HCT116 (cell line): ENCODE data around the gene MRPS34. TPM values are rescaled to one million over a fixed set of nuclear protein-coding genes. Genes with fewer than 3 reads are reported as not detected.

Source experiments
- ATAC-seq: fragments of 200-7000 bp; cut with Tn5 transposase; 2 replicates; pipeline ENCODE4 v1.9.1; 2020; ENCODE audit warnings: mild to moderate bottlenecking, moderate library complexity
- BruUV-seq: library from RNA; stranded (reverse); fragments of 400-500 nt; replicated peaks from 2 replicates; lab custom pipeline; 2021; lab: Mats Ljungman, UMichigan
- CTCF ChIA-PET: fragments of 300-600 bp; sonication (Branson Sonifier 250); formaldehyde crosslinking; loops from one replicate; lab custom pipeline; 2021; ENCODE audit warnings: antibody characterized with exemption; lab: Charles Lee
- POLR2A ChIA-PET: fragments of 300-600, 350-600 bp; sonication (Branson Sonifier 250); formaldehyde crosslinking; loops from one replicate; lab custom pipeline; 2021; ENCODE audit warnings: antibody characterized with exemption; lab: Charles Lee
- RAD21 ChIA-PET, 2 experiments: fragments of 300-600 bp; sonication (Branson Sonifier 250); formaldehyde crosslinking; loops; one replicate each; lab custom pipeline; 2023; ENCODE audit warnings: low total read pairs in 2 of 2; ENCODE audit not compliant: uncharacterized antibody in 2 of 2, unreplicated experiment in 2 of 2, low non-redundant PET in 1 of 2; lab: Charles Lee
- DNase-seq: peaks from one replicate; pipeline ENCODE4 v3.0.0-alpha.2; 2010; ENCODE audit warnings: low read depth, low spot score
- H2AFZ ChIP-seq: fragments of 200-600 bp; shearing (Covaris generic), sonication (generic); 2 replicates; pipeline ENCODE4 v1.6.1; 2017; ENCODE audit warnings: low read depth, mixed run types, mixed read lengths, antibody characterized with exemption, low read length; ENCODE audit not compliant: poor library complexity, severe bottlenecking
- H3K27ac ChIP-seq: 2 replicates; pipeline ENCODE4 v1.5.1; 2012; ENCODE audit warnings: low read depth, low read length
- H3K27me3 ChIP-seq: fragments of 200-600 bp; sonication (generic); 2 replicates; pipeline ENCODE4 v1.6.1; 2016; ENCODE audit warnings: mixed run types, low read length, mixed read lengths; ENCODE audit not compliant: insufficient read depth
- H3K36me3 ChIP-seq, 2 experiments: fragments of 200-500 bp in 1 of 2; fragments of 200-600 bp in 1 of 2; sonication (Bioruptor generic) in 1 of 2; sonication (generic) in 1 of 2; 2 replicates each; pipeline versions ENCODE4 v1.5.1 to v1.6.1; 2014 to 2016; ENCODE audit warnings: low read length in 2 of 2, inconsistent platforms in 1 of 2, mixed read lengths in 1 of 2, mixed run types in 1 of 2; ENCODE audit not compliant: insufficient read depth in 2 of 2, control insufficient read depth in 1 of 2
- H3K4me1 ChIP-seq, 2 experiments: fragments of 200-600 bp in 1 of 2; sonication (generic) in 1 of 2; 2 replicates each; pipeline versions ENCODE4 v1.5.1 to v1.6.1; 2012 to 2017; ENCODE audit warnings: low read length in 2 of 2, inconsistent platforms in 1 of 2, mild to moderate bottlenecking in 1 of 2, mixed read lengths in 1 of 2, mixed run types in 1 of 2, moderate library complexity in 1 of 2; ENCODE audit not compliant: insufficient read depth in 2 of 2, control insufficient read depth in 1 of 2
- H3K4me2 ChIP-seq: fragments of 200-600 bp; sonication (generic); 2 replicates; pipeline ENCODE4 v1.6.1; 2017; ENCODE audit warnings: mixed run types, low read length, mixed read lengths
- H3K4me3 ChIP-seq, 2 experiments: fragments of 200-600 bp in 1 of 2; sonication (generic) in 1 of 2; replicated peaks in 1 of 2; 2 replicates each; pipeline ENCODE4 v1.5.1; 2011 to 2016; ENCODE audit warnings: low read length in 2 of 2, control low read depth in 1 of 2, low read depth in 1 of 2, mild to moderate bottlenecking in 1 of 2, mixed read lengths in 1 of 2, mixed run types in 1 of 2
- H3K79me2 ChIP-seq: fragments of 200-600 bp; sonication (generic); 2 replicates; pipeline ENCODE4 v1.6.1; 2017; ENCODE audit warnings: mild to moderate bottlenecking, mixed run types, low read length, moderate library complexity, mixed read lengths; ENCODE audit not compliant: insufficient read depth
- H3K9ac ChIP-seq: fragments of 200-600 bp; sonication (generic); 2 replicates; pipeline ENCODE4 v1.6.1; 2016; ENCODE audit warnings: low read length, mixed read lengths
- H3K9me2 ChIP-seq: fragments of 200-600 bp; sonication (generic), shearing (Covaris generic); 2 replicates; pipeline ENCODE4 v1.6.1; 2017; ENCODE audit warnings: mixed run types, mild to moderate bottlenecking, moderate library complexity; ENCODE audit not compliant: insufficient read depth
- H3K9me3 ChIP-seq, 2 experiments: fragments of 200-500 bp in 1 of 2; fragments of 200-600 bp in 1 of 2; sonication (Bioruptor generic) in 1 of 2; sonication (generic) in 1 of 2; 2 replicates each; pipeline ENCODE4 v1.6.1; 2014 to 2017; ENCODE audit warnings: low read length in 2 of 2, mixed read lengths in 2 of 2, inconsistent platforms in 1 of 2, low read depth in 1 of 2, mild to moderate bottlenecking in 1 of 2, mixed run types in 1 of 2, moderate library complexity in 1 of 2; ENCODE audit not compliant: control insufficient read depth in 1 of 2, insufficient read depth in 1 of 2
- H4K20me1 ChIP-seq: fragments of 200-600 bp; sonication (generic), shearing (Covaris generic); 2 replicates; pipeline ENCODE4 v1.6.1; 2017; ENCODE audit warnings: mixed run types, mild to moderate bottlenecking, moderate library complexity; ENCODE audit not compliant: insufficient read depth
- ATF3 ChIP-seq: IDR thresholded peaks from 2 replicates; pipeline ENCODE4 v1.6.1; 2012
- CBX3 ChIP-seq: IDR thresholded peaks from 2 replicates; pipeline ENCODE4 v1.6.1; 2012; ENCODE audit warnings: low read depth
- CEBPB ChIP-seq: IDR thresholded peaks from 2 replicates; pipeline ENCODE4 v1.6.1; 2012; ENCODE audit warnings: low read depth
- CTCF ChIP-seq, 3 experiments: fragments of 200-600 bp in 1 of 3; sonication (generic) in 1 of 3; IDR thresholded peaks in 2 of 3; conservative IDR thresholded peaks in 1 of 3; 2 replicates each; pipeline ENCODE4 v1.5.1; 2012 to 2017; ENCODE audit warnings: low read depth in 2 of 3, low read length in 2 of 3, antibody characterized with exemption in 1 of 3, borderline replicate concordance in 1 of 3, control low read depth in 1 of 3, mild to moderate bottlenecking in 1 of 3, mixed read lengths in 1 of 3, mixed run types in 1 of 3, moderate library complexity in 1 of 3; ENCODE audit not compliant: insufficient read depth in 1 of 3
- EZH2 ChIP-seq: fragments of 200-600 bp; sonication (generic); IDR thresholded peaks from 2 replicates; pipeline ENCODE4 v1.6.1; 2017; ENCODE audit warnings: antibody characterized with exemption, mixed run types
- FOSL1 ChIP-seq: IDR thresholded peaks from 2 replicates; pipeline ENCODE4 v1.6.1; 2012; ENCODE audit warnings: low read depth
- POLR2AphosphoS5 ChIP-seq: IDR thresholded peaks from 2 replicates; pipeline ENCODE4 v1.6.1; 2011; ENCODE audit warnings: mild to moderate bottlenecking, low read depth, low read length, moderate library complexity
- SRF ChIP-seq: IDR thresholded peaks from 2 replicates; pipeline ENCODE4 v1.6.1; 2012; ENCODE audit warnings: low read depth
- ZFX ChIP-seq: fragments of 450-650 bp; IDR thresholded peaks from 2 replicates; pipeline ENCODE4 v1.6.1; 2017
- intact Hi-C: fragments of 100-400 bp; cut with micrococcal nuclease; formaldehyde crosslinking; loops from 2 replicates; pipeline ENCODE4 v1.10.0; 2022
- total RNA-seq: library from RNA; stranded (reverse); gene quantifications from one replicate; pipeline ENCODE4 v1.2.1, GENCODE V29; 2021; ENCODE audit not compliant: unreplicated experiment

Gene MRPS34
- total RNA-seq, 1 experiment from 2014 or later, result 200 TPM

GRCh38 chr16:1781758-1782407 is 8.9 kb upstream of the MRPS34 start:
- Histone ChIP-seq H2AFZ (no peak overlapping the region), H3K9me2 (no peaks in the 10 kb centered on the region), H3K4me3 (peak overlapping the region; percentile 79 to 88), H3K27me3 (no peaks in the 10 kb centered on the region), H3K79me2 (peaks cover 45% of the 10 kb centered on the region), H3K36me3 (peaks cover 0 to 5% of the 10 kb centered on the region in 2 experiments; a peak in 2 of 4 replicates), H3K9ac (peak overlapping the region; percentile 88), H3K9me3 (no peaks in the 10 kb centered on the region), H3K4me1 (peaks cover 0 to 22% of the 10 kb centered on the region in 2 experiments; a peak in 3 of 4 replicates), H3K27ac (peak overlapping the region; percentile 78), H3K4me2 (peak overlapping the region; percentile 97), H4K20me1 (no peaks in the 10 kb centered on the region)
- TF ChIP-seq POLR2AphosphoS5 (peak; percentile 28; the same call in 1 of the 2 replicates), ZFX (peak; percentile 51; the same call in 1 of the 2 replicates), SRF (no peak)
- RAD21 ChIA-PET, result no interaction called here
- peak; percentile 11 for ATAC-seq
- DNase-seq, result no peak
- intact Hi-C loops, result loop anchor here (1.0 to 2.0 kb wide), 2 partner anchors 9 to 45 kb away; partner anchors contain the start of genes FAHD1, HAGH and MRPS34
- BruUV-seq, result no TSS peak
- CTCF ChIA-PET, result interaction anchor here (1.0 to 1.2 kb wide), 5 partner anchors 8 to 150 kb away, joined by 3 to 13 read pairs (median 5); partner anchors contain the start of genes EME2, MAPK8IP3 and MRPS34
- POLR2A ChIA-PET, result interaction anchor here (1.1 to 1.4 kb wide), 5 partner anchors 10 to 374 kb away, joined by 4 to 23 read pairs (median 6); partner anchors contain the start of genes EME2, FAHD1, HAGH and MRPS34

- no peaks in the 10 kb centered on the region for H3K27me3 ChIP-seq
- TF ChIP-seq SRF (no peak), CBX3 (no peak), CEBPB (no peak), ATF3 (no peak), FOSL1 (no peak), CTCF (IDR thresholded peaks at IDR 0.05 in 2 of 3, conservative IDR thresholded peaks at IDR 0.05 in 1 of 3; ENCODE audit: borderline replicate concordance in 1 of 3, insufficient read depth in 1 of 3, low read depth in 2 of 3, low read length in 2 of 3) (no peak), EZH2 (no peak)
- BruUV-seq, result no TSS peak
- no peaks in the 10 kb centered on the region for H4K20me1 ChIP-seq
- H3K9me3 ChIP-seq, result no peaks in the 10 kb centered on the region
- peak overlapping the region; percentile 97 for H3K4me2 ChIP-seq
- ChIA-PET RAD21 (no interaction called here), POLR2A (no interaction called here), CTCF (no interaction called here)
- H3K27ac ChIP-seq, result peak overlapping the region; percentile 78
- peak overlapping the region; percentile 79 to 88 for H3K4me3 ChIP-seq
- H3K9ac ChIP-seq, result peak overlapping the region; percentile 88
- no peak for ATAC-seq
- no peaks in the 10 kb centered on the region for H3K9me2 ChIP-seq
- H3K4me1 ChIP-seq, result peaks cover 0 to 22% of the 10 kb centered on the region in 2 experiments; a peak in 3 of 4 replicates
- intact Hi-C loops, result no loop called here
- peaks cover 39% of the 10 kb centered on the region for H3K79me2 ChIP-seq
- H3K36me3 ChIP-seq, result peaks cover 0 to 5% of the 10 kb centered on the region in 2 experiments; a peak in 3 of 4 replicates
- H2AFZ ChIP-seq, result no peak overlapping the region
- no peak for DNase-seq
Measured at GRCh38 chr16:1781254-1781653, 8.3 kb upstream of the MRPS34 start.
